Measurements from ENCODE around the gene FTCD. TPM values are rescaled to one million over a fixed set of nuclear protein-coding genes. Genes with fewer than 3 reads are reported as not detected.
A peak's percentile ranks its signal among the peaks of the same experiment; 100 is the strongest.
"Not testable (repeated sequence)": the region's sequence is repeated elsewhere in the genome, so short reads cannot be mapped to it uniquely, and the experiment has no call there.

FTCD gene
- total RNA-seq, 6 experiments from 2014 or later, result 141 to 668 (median 417) TPM

DNA sequence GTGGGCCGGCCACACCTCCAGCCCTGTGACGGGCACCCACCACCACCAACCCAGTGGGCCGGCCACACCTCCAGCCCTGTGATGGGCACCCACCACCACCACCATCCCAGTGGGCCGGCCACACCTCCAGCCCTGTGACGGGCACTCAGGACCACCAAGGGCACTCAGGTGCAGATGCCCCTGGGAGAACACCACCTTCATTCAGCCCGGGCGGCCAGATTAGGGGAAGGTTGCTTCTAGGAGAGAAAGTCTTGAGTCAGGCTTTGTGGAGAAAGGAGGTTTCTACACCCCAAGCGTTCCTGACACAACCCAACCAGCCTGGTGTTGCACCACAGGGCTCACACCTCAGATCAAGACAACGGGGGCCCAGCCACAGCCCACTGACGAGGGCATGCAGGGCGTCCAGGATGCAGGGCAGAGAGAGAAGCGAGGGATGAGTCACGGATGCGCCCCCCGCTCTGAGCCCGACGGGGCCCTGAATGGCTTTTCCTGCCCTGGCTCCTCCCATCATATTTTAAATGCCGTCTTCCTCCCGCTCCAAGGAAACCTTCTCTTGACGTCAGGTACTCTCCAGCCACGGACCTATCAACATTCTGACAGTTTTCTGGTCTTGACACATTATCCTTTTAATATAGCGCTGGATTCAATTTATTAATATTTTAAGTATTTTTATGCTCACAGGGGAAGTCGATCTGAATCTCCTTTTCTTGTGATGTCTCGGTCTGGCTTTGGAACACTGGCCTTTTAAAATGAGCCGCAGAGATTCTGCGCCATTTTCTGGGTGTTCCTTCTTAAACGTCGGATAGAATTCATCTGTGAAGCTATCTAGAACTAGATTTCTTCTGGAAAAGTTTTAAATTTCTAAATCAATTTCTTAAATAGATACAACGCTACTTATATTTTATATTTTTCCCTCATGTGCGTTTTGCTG, 29.5 kb upstream of the FTCD start:
- WGBS (ENCODE audit: insufficient coverage, low coverage, low lambda C conversion rate, missing lambda C conversion rate), result 40% methylated on average over 27 of the region's 30 CpGs
- Histone ChIP-seq H3K4me1 (no peaks in the 10 kb centered on the region), H3K27ac (peak overlapping the region in 1 of 3 donors; percentile 61), H3K9me3 (no peaks in the 10 kb centered on the region), H3K4me3 (peak overlapping the region; percentile 30 to 41 (median 40)), H3K36me3 (peaks cover 0 to 9% (median 0%) of the 10 kb centered on the region in 4 donors), H3K27me3 (no peaks in the 10 kb centered on the region)
- peak; percentile 65 to 76 (median 72) for DNase-seq
- intact Hi-C loops (cut with DNase I), result no loop called here
- no peak for TF ChIP-seq POLR2A (IDR thresholded peaks at IDR 0.05)
- TF ChIP-seq, protein P1, sequence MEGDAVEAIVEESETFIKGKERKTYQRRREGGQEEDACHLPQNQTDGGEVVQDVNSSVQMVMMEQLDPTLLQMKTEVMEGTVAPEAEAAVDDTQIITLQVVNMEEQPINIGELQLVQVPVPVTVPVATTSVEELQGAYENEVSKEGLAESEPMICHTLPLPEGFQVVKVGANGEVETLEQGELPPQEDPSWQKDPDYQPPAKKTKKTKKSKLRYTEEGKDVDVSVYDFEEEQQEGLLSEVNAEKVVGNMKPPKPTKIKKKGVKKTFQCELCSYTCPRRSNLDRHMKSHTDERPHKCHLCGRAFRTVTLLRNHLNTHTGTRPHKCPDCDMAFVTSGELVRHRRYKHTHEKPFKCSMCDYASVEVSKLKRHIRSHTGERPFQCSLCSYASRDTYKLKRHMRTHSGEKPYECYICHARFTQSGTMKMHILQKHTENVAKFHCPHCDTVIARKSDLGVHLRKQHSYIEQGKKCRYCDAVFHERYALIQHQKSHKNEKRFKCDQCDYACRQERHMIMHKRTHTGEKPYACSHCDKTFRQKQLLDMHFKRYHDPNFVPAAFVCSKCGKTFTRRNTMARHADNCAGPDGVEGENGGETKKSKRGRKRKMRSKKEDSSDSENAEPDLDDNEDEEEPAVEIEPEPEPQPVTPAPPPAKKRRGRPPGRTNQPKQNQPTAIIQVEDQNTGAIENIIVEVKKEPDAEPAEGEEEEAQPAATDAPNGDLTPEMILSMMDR (IDR thresholded peaks at IDR 0.05), result no peak
- ATAC-seq, result peak; percentile 18 to 70 (median 48)

DNA sequence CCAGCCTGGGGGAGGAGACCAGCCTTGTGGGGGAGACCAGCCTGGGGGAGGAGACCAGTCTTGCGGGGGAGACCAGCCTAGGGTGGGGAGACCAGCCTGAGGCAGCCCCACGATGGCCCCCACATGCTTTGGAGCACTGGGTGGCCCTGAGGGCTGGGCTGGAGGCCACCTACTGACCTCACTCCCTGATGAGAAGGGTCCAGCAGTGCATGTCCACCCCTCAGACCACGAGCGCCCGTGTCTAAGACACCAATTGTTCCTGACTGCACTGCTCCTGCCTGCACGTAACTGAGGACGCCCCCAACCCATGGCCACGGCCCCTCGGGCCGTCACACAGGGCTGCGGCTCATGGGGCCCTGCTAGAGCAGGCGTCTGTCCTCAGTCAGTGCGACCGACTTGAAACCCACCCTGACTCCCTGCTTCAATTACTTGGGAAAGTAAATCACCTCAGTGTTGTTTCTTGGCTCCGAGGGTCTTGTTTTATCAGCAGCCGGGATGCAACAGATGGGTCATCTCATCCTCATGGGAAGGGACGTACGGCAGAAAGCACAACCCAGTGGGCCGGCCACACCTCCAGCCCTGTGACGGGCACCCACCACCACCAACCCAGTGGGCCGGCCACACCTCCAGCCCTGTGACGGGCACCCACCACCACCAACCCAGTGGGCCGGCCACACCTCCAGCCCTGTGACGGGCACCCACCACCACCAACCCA, 28.7 kb upstream of the FTCD start, which contains the start of gene SPATC1L:
TSS of gene SPATC1L (minus strand) at position 550 of the 715 bp plus-strand sequence. CDS start 1,643 bp downstream, outside the sequence.
- WGBS (ENCODE audit: insufficient coverage, low coverage, low lambda C conversion rate, missing lambda C conversion rate), result 20% methylated on average over 3 of the region's 24 CpGs
- ATAC-seq (peak in 3 of 4 donors; percentile 49 to 53 (median 52)), DNase-seq (no peak)
- Histone ChIP-seq H3K27me3 (no peaks in the 10 kb centered on the region), H3K9me3 (no peaks in the 10 kb centered on the region), H3K4me3 (peak within 1 kb of the TSS; percentile 36 to 41 (median 40)), H3K4me1 (no peaks in the 10 kb centered on the region), H3K36me3 (peaks cover 0 to 8% (median 0%) of the 10 kb centered on the region in 4 donors), H3K27ac (peak within 1 kb of the TSS in 1 of 3 donors; percentile 61)
- intact Hi-C loops (cut with DNase I), result no loop called here
- no peak for TF ChIP-seq POLR2A (IDR thresholded peaks at IDR 0.05)
- TF ChIP-seq, protein P1 (IDR thresholded peaks at IDR 0.05), result no peak

DNA sequence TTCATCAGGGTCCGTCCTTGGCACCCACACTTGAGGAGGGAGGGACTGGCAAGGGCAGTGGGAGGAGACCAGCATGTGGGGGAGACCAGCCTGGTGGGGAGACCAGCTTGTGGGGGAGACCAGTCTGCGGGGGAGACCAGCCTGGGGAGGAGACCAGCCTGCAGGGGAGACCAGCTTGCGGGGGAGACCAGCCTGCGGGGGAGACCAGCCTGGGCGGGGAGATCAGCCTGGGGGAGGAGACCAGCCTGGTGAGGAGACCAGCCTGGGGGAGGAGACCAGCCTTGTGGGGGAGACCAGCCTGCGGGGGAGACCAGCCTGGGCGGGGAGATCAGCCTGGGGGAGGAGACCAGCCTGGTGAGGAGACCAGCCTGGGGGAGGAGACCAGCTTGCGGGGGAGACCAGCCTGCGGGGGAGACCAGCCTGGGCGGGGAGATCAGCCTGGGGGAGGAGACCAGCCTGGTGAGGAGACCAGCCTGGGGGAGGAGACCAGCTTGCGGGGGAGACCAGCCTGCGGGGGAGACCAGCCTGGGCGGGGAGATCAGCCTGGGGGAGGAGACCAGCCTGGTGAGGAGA, 28.0 kb upstream of the FTCD start:
- intact Hi-C loops (cut with DNase I); H3K27me3 ChIP-seq; H3K27ac ChIP-seq: not testable (repeated sequence)

DNA sequence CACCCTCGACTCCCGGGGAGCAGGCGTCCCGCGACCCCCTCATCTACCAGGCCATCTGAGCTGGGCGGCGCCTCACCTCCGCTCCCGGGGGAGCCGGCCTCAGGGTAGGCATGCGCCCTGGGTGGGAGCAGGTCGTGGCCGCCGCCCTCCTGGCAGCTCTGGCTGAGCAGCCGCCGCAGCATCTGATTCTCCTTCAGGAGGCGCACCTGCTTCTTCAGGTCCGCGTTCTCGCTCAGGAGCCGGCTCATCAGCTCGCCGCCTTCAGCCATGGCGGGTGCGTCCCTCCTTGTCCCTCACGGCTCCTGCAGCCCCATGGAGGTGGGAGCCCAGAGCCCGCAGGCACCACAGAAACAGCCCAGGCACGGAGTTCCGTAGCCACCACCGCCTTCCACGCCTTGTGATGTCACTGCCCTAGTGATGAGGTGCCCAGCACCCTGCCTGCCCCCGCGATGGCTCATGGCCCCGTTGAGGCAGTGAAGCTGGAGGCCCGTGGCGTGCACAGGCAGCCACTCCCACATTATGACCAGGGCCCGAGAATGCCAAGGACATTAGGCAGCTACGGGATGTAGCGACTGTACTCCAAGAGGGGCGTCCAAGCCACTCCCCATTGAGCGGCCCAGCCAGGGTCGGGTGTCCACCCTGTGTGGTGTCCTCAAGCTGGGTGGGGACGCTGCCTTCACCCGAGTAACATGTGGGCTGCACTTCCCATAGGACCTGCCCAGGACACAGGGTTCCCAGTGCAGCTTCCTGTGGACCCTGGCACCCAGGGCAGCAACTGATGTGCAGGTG, 27.4 kb upstream of the FTCD start:
- Histone ChIP-seq H3K27me3 (no peaks in the 10 kb centered on the region), H3K4me3 (no peak overlapping the region), H3K36me3 (no peaks in the 10 kb centered on the region), H3K9me3 (no peaks in the 10 kb centered on the region), H3K4me1 (no peaks in the 10 kb centered on the region), H3K27ac (no peak overlapping the region)
- intact Hi-C loops (cut with DNase I), result no loop called here
- TF ChIP-seq POLR2A (IDR thresholded peaks at IDR 0.05), result no peak
- no CpG with 5 or more reads among the region's 44 CpGs for WGBS (ENCODE audit: insufficient coverage, low coverage, low lambda C conversion rate, missing lambda C conversion rate)
- no peak for ATAC-seq
- DNase-seq, result no peak

More for the DNA sequence above, 28.0 kb upstream of the FTCD start:
- H3K9me3 ChIP-seq, ATAC-seq, H3K36me3 ChIP-seq, DNase-seq, H3K4me3 ChIP-seq, H3K4me1 ChIP-seq: not testable (repeated sequence)
- WGBS (ENCODE audit: insufficient coverage, low coverage, low lambda C conversion rate, missing lambda C conversion rate), result 87% methylated on average over 3 of the region's 13 CpGs

All from right lobe of liver (tissue), 6 donors.